Bronchial epithelial cell (primary cell): ENCODE measurements around the gene SLC36A1. TPM values are rescaled to one million over a fixed set of nuclear protein-coding genes. Genes with fewer than 3 reads are reported as not detected.
A peak's percentile ranks its signal among the peaks of the same experiment; 100 is the strongest.

Source experiments
- DNase-seq: peaks from one replicate; pipeline ENCODE4 v3.0.0-alpha.2; 2010; ENCODE audit warnings: low read depth
- FAIRE-seq: peaks from 2 replicates; lab custom pipeline; 2011; peaks lifted over from hg19 to GRCh38; lab: Jason Lieb, UNC
- H3K27me3 ChIP-seq: 2 replicates; pipeline ENCODE4 v1.5.1; 2011; ENCODE audit warnings: low read length; ENCODE audit not compliant: control insufficient read depth, insufficient read depth
- H3K36me3 ChIP-seq: 2 replicates; pipeline ENCODE4 v1.5.1; 2011; ENCODE audit warnings: low read length; ENCODE audit not compliant: control insufficient read depth, insufficient read depth
- H3K4me3 ChIP-seq: 2 replicates; pipeline ENCODE4 v1.5.1; 2011; ENCODE audit warnings: mild to moderate bottlenecking, low read depth, low read length, control low read depth
- CTCF ChIP-seq: IDR thresholded peaks from 2 replicates; pipeline ENCODE4 v1.5.1; 2011; ENCODE audit warnings: mild to moderate bottlenecking, moderate library complexity, low read length, control low read depth, inconsistent platforms; ENCODE audit not compliant: insufficient read depth, severe bottlenecking
- total RNA-seq: library from RNA; depleted of rRNA; stranded (reverse); fragments of >200 nt; gene quantifications from 2 replicates; pipeline ENCODE4 v1.2.1, GENCODE V29; 2014

The SLC36A1 gene
- total RNA-seq, 1 donor from 2014 or later, result 4.5 TPM

GRCh38 chr5:151430731-151431130, 16.7 kb upstream of the SLC36A1 start:
- no peak overlapping the region for H3K4me3 ChIP-seq
- DNase-seq (no peak), FAIRE-seq (no peak)
- no peaks in the 10 kb centered on the region for H3K36me3 ChIP-seq
- peaks cover 2% of the 10 kb centered on the region for H3K27me3 ChIP-seq
- no peak for TF ChIP-seq CTCF

GRCh38 chr5:151431666-151432065, 15.7 kb upstream of the SLC36A1 start:
- FAIRE-seq, result no peak

GRCh38 chr5:151432210-151432609, 15.2 kb upstream of the SLC36A1 start:
- no peak for FAIRE-seq
- Histone ChIP-seq H3K4me3 (no peak overlapping the region), H3K27me3 (peaks cover 2% of the 10 kb centered on the region), H3K36me3 (no peaks in the 10 kb centered on the region)
- TF ChIP-seq CTCF, result no peak
- no peak for DNase-seq

More at GRCh38 chr5:151431666-151432065, 15.7 kb upstream of the SLC36A1 start:
- Histone ChIP-seq H3K4me3 (no peak overlapping the region), H3K36me3 (no peaks in the 10 kb centered on the region), H3K27me3 (peaks cover 2% of the 10 kb centered on the region)
- TF ChIP-seq CTCF, result no peak
- DNase-seq, result no peak

GRCh38 chr5:151434570-151435237, 12.7 kb upstream of the SLC36A1 start:
- FAIRE-seq, result no peak

GRCh38 chr5:151448038-151448985, 909 bp downstream of the SLC36A1 start:
- Histone ChIP-seq H3K4me3 (peak overlapping the region; percentile 51), H3K27me3 (no peaks in the 10 kb centered on the region), H3K36me3 (no peaks in the 10 kb centered on the region)
- DNase-seq, result peak; percentile 41
- FAIRE-seq, result no peak
- peak; percentile 46 for TF ChIP-seq CTCF

More at GRCh38 chr5:151434570-151435237, 12.7 kb upstream of the SLC36A1 start:
- peaks cover 4% of the 10 kb centered on the region for H3K27me3 ChIP-seq
- no peak for TF ChIP-seq CTCF
- no peaks in the 10 kb centered on the region for H3K36me3 ChIP-seq
- DNase-seq, result no peak
- no peak overlapping the region for H3K4me3 ChIP-seq
